ENCODE data around the gene RFTN1.

Gene RFTN1

DNA sequence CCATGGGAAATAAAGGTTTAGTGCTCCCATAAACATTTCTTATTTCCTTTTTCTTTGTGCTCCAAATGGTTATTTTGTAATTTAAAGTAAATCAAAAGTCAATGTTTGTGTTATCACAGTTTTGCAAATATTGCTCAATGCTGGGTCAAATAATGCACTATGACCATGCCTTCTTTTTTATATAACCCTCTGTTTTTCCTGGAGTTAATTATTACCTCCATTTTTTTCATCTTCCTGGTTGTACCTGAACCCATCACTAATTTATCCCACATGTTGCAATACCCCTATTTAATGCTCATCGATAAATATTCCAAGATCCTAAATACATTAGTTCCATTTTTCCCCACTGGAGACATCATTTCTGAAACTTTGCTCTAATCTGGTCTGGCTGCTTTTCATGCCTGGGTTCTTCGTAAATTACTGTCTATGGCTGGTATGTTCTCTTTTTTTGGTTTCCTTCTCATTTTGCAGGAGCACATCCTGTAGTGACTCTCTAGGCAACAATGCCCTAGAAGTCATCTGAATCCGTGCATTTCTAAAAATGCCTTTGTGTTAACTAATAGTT lies 182.1 kb downstream of the RFTN1 start:
- Histone ChIP-seq H3K27ac (no peak overlapping the region), H3K9me3 (peaks cover 0 to 4% (median 0%) of the 10 kb centered on the region in 3 donors), H3K4me3 (no peak overlapping the region), H3K27me3 (no peaks in the 10 kb centered on the region), H3K4me1 (peaks cover 0 to 15% (median 6%) of the 10 kb centered on the region in 4 donors), H3K36me3 (peaks cover 0 to 23% (median 22%) of the 10 kb centered on the region in 3 donors)
- TF ChIP-seq, protein P1, sequence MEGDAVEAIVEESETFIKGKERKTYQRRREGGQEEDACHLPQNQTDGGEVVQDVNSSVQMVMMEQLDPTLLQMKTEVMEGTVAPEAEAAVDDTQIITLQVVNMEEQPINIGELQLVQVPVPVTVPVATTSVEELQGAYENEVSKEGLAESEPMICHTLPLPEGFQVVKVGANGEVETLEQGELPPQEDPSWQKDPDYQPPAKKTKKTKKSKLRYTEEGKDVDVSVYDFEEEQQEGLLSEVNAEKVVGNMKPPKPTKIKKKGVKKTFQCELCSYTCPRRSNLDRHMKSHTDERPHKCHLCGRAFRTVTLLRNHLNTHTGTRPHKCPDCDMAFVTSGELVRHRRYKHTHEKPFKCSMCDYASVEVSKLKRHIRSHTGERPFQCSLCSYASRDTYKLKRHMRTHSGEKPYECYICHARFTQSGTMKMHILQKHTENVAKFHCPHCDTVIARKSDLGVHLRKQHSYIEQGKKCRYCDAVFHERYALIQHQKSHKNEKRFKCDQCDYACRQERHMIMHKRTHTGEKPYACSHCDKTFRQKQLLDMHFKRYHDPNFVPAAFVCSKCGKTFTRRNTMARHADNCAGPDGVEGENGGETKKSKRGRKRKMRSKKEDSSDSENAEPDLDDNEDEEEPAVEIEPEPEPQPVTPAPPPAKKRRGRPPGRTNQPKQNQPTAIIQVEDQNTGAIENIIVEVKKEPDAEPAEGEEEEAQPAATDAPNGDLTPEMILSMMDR (IDR thresholded peaks at IDR 0.05), result no peak
- intact Hi-C loops (cut with DNase I; ENCODE audit: low total_unique reads), result no loop called here
- DNase-seq, result no peak

DNA sequence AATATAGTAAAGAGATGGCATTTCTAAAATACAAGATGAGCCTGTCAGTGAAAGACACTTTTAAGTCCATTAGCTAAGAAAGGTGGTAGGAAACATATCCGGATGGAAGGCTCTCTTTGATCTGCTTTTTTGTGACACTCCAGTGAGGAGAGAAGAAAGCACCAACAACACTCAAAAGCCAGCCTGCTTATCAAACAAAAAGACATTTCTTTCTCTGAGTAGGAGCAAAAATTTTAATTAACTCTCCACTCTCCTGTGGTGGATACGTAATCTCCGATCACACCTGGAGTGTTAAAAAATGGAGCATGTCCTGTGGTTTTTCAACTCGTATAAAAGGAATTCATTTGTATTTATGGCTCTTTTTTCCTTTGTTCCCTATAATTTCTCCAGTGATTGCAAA lies 183.1 kb downstream of the RFTN1 start:
- Histone ChIP-seq H3K4me1 (peaks cover 0 to 15% (median 6%) of the 10 kb centered on the region in 4 donors), H3K9me3 (peaks cover 0 to 4% (median 0%) of the 10 kb centered on the region in 3 donors), H3K4me3 (no peak overlapping the region), H3K27me3 (no peaks in the 10 kb centered on the region), H3K27ac (no peak overlapping the region), H3K36me3 (peaks cover 0 to 33% (median 22%) of the 10 kb centered on the region in 3 donors)
- intact Hi-C loops (cut with DNase I; ENCODE audit: low total_unique reads), result no loop called here
- TF ChIP-seq, protein P1 (IDR thresholded peaks at IDR 0.05), result no peak
- no peak for DNase-seq

- Histone ChIP-seq H3K4me3 (no peak overlapping the region), H3K27me3 (no peaks in the 10 kb centered on the region), H3K9me3 (peaks cover 0 to 4% (median 0%) of the 10 kb centered on the region in 3 donors), H3K4me1 (peaks cover 0 to 15% (median 6%) of the 10 kb centered on the region in 4 donors), H3K27ac (no peak overlapping the region), H3K36me3 (peaks cover 0 to 36% (median 23%) of the 10 kb centered on the region in 3 donors)
- no peak for DNase-seq
- TF ChIP-seq, protein P1 (IDR thresholded peaks at IDR 0.05), result no peak
- intact Hi-C loops (cut with DNase I; ENCODE audit: low total_unique reads), result no loop called here
Observed at GRCh38 chr3:16329826-16330129, 183.7 kb downstream of the RFTN1 start.

- intact Hi-C loops (cut with DNase I; ENCODE audit: low total_unique reads), result no loop called here
- H3K9me3 ChIP-seq, result peaks cover 0 to 4% (median 0%) of the 10 kb centered on the region in 3 donors
- no peak for DNase-seq
- H3K27me3 ChIP-seq, result no peaks in the 10 kb centered on the region
- peaks cover 0 to 36% (median 21%) of the 10 kb centered on the region in 3 donors for H3K36me3 ChIP-seq
- H3K4me3 ChIP-seq, result no peak overlapping the region
- peaks cover 0 to 15% (median 6%) of the 10 kb centered on the region in 4 donors for H3K4me1 ChIP-seq
- H3K27ac ChIP-seq, result no peak overlapping the region
- TF ChIP-seq, protein P1 (IDR thresholded peaks at IDR 0.05), result no peak
Observed at GRCh38 chr3:16329036-16329825, 184.3 kb downstream of the RFTN1 start.

DNA sequence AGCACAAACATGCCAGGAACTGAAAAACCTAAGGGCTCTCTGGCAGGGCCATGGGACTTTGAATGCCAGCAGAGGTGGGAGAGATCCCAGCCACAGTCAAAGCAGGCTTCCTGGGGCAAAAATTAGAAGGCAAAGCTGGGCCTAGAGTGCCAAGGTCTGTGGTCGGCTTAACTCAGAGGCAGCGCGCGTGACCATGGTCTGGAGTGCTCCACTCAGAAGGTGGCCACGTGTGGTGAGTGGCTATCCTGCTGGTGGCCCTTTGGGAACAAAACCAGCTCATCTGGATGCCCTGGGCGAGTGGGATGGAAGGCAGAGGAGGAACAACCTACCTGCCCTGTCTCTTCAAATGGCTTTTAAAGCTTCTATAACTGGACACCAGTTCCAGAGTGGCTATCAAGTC lies 185.4 kb downstream of the RFTN1 start:
- Histone ChIP-seq H3K27ac (no peak overlapping the region), H3K27me3 (no peaks in the 10 kb centered on the region), H3K36me3 (peaks cover 7 to 43% (median 29%) of the 10 kb centered on the region in 3 donors), H3K9me3 (peaks cover 0 to 4% (median 0%) of the 10 kb centered on the region in 3 donors), H3K4me1 (peaks cover 0 to 11% (median 5%) of the 10 kb centered on the region in 4 donors), H3K4me3 (no peak overlapping the region)
- intact Hi-C loops (cut with DNase I; ENCODE audit: low total_unique reads), result no loop called here
- TF ChIP-seq, protein P1 (IDR thresholded peaks at IDR 0.05), result no peak
- no peak for DNase-seq

Data from tibial artery (tissue), 4 donors.